IMR-90 (cell line): Measurements from ENCODE around the gene SNX30.

Source experiments
- MXI1 ChIP-seq: IDR thresholded peaks from 2 replicates; pipeline ENCODE4 v1.6.1; 2012; ENCODE audit warnings: low read depth, mild to moderate bottlenecking, low read length, moderate library complexity, borderline replicate concordance
- POLR2A ChIP-seq: IDR thresholded peaks from 2 replicates; pipeline ENCODE4 v1.6.1; 2012; ENCODE audit warnings: mild to moderate bottlenecking, low read depth, low read length
- USF2 ChIP-seq: fragments of 150-350 bp; IDR thresholded peaks from 2 replicates; pipeline ENCODE4 v1.6.1; 2017; ENCODE audit warnings: mild to moderate bottlenecking, antibody characterized with exemption, low read length, low read depth
- TF ChIP-seq, protein P1 (sequence below): conservative IDR thresholded peaks from 2 replicates; pipeline ENCODE4 v1.5.1; 2012; ENCODE audit warnings: mild to moderate bottlenecking, low read depth, low read length, improper control_type of control experiment

DNA sequence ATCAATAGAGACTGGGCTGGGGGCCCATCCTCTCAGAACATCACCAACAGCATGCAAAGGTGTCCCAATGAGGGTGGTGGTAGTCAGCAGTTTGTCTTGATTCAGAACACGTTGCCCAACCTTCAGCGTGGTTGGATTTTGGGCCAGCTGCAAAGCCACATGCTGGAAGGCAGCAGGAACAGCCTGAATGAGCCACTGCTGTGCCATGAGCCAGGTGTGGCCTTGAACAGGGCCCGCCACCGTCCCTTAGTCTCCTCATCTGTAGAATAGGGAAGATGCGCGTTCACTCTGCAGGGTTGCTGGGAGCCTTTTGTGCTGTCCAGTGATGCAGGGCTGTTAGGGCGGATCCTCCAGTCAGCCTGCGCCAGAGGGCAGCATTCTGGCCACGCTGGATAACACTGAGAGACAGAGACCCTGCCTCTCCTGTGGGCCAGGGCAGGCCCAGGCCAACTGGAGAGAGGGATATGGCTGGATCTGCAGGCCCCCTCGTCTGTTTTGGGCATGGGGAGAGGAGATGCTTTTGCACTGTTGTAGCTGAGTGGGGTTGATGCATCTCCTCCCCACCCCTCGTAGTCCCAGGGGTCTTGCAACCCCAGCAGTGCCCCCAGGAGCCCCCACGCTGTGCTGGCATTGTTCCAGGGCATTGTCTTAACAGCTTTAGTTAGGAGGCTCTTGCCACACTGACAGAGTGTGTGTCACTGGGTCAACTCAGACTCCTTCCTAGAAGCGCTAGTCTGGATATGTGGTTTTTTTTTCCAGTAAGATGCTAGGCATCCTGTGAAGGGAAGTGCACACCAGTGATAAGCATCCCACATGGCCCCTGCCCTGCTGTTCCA lies 98.0 kb downstream of the SNX30 start:
- TF ChIP-seq, protein P1, sequence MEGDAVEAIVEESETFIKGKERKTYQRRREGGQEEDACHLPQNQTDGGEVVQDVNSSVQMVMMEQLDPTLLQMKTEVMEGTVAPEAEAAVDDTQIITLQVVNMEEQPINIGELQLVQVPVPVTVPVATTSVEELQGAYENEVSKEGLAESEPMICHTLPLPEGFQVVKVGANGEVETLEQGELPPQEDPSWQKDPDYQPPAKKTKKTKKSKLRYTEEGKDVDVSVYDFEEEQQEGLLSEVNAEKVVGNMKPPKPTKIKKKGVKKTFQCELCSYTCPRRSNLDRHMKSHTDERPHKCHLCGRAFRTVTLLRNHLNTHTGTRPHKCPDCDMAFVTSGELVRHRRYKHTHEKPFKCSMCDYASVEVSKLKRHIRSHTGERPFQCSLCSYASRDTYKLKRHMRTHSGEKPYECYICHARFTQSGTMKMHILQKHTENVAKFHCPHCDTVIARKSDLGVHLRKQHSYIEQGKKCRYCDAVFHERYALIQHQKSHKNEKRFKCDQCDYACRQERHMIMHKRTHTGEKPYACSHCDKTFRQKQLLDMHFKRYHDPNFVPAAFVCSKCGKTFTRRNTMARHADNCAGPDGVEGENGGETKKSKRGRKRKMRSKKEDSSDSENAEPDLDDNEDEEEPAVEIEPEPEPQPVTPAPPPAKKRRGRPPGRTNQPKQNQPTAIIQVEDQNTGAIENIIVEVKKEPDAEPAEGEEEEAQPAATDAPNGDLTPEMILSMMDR, result no peak
- TF ChIP-seq POLR2A, result no peak
- TF ChIP-seq USF2, result no peak
- no peak for TF ChIP-seq MXI1
